GM18517 (cell line): ENCODE data around the gene NSUN7.

Source experiments
- ATAC-seq: cut with Tn5 transposase; IDR thresholded peaks from one replicate; pipeline ENCODE4 v1.9.1; 2021; ENCODE audit warnings: mild to moderate bottlenecking, moderate library complexity; ENCODE audit not compliant: unreplicated experiment

The NSUN7 gene

DNA sequence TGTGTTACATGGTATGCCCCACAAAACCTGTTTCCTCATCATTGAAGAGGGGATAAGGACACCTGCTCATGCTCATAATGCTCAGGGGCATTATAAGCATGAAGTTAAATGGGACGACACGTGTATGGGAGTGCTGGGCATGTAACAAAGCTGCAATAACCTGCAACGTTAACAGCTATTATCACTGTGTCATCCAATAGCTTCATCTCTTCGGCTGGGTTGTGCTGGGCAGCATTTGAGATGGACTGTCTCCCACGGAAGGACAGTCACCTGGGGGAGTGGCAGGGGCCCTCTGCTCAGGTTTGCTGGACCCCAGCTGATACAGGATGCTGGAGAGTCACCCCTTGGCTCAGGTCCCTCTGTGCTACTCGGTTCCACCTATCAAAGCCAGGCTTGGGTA is 94.5 kb downstream of the NSUN7 start:
- ATAC-seq, result no peak

- no peak for ATAC-seq
Measured at GRCh38 chr4:40845154-40845835, 95.5 kb downstream of the NSUN7 start.

- ATAC-seq, result no peak
Measured at GRCh38 chr4:40846532-40846931, 96.8 kb downstream of the NSUN7 start.

GRCh38 chr4:40848251-40848650 is 98.5 kb downstream of the NSUN7 start:
- ATAC-seq, result no peak

GRCh38 chr4:40848940-40849339 is 99.2 kb downstream of the NSUN7 start:
- ATAC-seq, result no peak

- ATAC-seq, result no peak
Measured at GRCh38 chr4:40850496-40850895, 100.7 kb downstream of the NSUN7 start.

DNA sequence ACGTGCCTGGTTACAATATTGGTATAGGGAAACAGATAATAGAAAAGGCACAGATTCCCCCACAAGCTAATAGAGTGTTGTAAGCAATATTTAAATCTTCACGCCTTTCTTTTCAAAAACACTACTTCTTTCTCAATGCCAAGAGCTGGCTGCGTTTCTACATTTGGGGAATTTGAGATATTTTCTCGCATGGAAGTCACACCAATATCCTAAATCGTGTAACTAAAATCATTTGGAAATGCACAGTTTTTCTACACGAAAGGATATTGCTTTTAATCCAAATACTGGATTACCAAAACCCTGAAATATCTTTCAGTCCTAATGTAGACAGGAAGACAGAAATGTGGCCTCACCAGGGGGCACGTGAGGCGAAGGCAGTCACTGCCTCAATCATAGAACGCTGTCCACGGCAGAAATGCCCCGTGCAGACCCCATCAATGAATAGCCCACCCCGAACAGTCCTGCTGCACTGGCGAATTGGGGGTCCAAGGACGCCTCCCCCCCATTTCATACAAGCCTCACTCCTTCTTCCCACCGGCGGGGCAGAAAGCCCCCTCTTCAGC is 106.6 kb downstream of the NSUN7 start:
- no peak for ATAC-seq

- peak; percentile 74 for ATAC-seq
Measured at GRCh38 chr4:40856840-40857362, 107.1 kb downstream of the NSUN7 start.

GRCh38 chr4:40857956-40858355 is 108.2 kb downstream of the NSUN7 start:
- no peak for ATAC-seq

DNA sequence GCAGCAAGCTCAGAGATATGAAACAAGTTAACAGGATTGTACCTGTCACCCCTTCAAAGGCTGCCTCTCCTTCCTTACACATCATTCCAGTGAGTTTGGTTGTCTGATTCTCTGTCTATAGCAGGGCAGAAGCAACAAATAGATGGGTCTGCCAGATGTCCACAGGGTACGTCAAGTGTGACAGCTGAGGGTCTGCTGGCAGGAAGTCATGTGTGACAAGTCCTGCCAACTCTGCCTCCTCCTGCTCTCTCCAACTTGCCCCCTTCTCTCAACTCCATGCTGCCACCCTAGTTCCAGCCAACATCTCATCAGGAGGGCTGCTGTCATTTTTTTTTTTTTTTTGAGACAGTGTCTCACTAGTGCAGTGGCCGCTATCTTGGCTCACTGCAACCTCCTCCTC is 109.2 kb downstream of the NSUN7 start:
- no peak for ATAC-seq
